CD4-positive, alpha-beta T cell treated with Interleukin-6 at 100 ng/mL for 8 hours (primary cell): ENCODE data around the gene B3GNT4.
"Not testable (repeated sequence)": the region's sequence is repeated elsewhere in the genome, so short reads cannot be mapped to it uniquely, and the experiment has no call there.

Source experiments
- DNase-seq: peaks from one replicate; pipeline ENCODE4 v3.0.0-alpha.2; 2020; ENCODE audit warnings: mixed read lengths, low spot score

Gene B3GNT4

DNA sequence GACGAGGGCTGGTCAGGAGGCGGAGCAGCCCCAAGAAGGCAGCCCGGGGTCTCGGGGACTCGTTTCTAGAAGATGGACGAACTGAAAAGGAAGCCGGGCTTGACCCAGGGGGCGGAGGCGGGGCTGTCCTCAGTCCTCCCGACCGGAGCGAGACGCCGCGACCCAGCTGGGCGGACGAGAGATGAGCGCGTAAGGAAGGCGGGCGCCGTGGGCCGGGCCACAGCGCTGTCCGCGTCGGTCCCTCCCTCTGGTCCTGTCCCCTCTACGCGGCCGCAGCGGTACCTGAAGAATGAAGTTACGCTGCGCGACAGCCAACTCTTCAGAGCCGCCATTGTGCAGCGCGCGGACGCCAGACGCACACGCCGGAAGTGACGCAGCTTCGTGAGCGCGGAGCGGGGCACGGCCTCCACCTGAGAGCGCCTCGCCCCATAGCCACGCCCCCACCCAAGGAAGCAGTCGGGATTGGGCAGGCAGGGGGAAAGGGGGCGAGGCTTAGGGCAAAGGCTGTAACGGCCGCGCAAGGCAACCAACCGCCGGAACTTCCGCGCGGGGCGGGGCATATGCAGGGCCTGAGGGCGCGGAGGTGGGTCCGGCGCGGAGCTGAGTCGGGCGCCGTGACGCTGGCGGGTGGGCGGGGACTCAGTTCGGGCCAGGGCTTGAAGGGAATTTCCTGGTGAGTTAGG, 22.3 kb downstream of the B3GNT4 start, which contains the start of gene DIABLO:
DIABLO (minus strand) TSS at position 370 of the 683 bp plus-strand sequence; CDS start at position 332, 38 bp downstream.
- DNase-seq: peak; percentile 100

DNA sequence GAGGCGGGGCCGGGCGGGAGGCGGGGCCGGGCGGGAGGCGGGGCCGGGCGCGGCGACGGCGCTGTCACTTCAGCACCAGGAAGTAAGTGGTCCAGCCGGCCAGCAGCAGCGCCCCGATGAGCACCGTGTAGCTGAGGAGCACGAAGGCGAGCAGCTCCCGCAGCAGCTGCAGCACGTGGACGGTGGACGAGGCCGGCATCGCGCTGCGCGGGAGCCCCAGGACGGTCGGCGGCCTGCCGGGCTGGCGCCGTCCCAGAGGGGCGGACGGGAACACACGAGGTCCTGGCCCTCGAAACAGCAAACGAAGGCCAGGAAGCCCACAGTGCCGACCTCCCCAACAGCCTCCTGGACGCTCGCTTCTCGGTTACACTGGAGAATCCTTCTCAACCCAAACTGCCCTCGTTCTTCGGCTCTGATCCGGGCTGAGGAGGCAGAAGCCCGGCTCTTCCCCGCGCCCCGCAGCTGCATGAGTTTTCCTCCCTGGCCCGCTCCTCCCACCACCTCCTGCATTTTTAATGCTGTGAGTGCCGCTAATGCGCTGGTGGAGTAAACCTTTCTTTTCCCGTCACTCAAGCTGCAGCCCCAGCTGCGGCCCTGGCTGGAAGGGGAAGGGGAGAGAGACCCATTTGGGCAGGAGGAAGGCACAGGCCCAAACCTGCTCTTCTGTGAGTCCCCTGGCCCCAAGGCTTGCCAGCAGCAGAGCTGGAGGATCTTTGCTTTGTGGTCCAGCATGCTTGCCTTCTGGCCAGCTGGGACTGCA, 23.0 kb downstream of the B3GNT4 start:
- DNase-seq: no peak

DNA sequence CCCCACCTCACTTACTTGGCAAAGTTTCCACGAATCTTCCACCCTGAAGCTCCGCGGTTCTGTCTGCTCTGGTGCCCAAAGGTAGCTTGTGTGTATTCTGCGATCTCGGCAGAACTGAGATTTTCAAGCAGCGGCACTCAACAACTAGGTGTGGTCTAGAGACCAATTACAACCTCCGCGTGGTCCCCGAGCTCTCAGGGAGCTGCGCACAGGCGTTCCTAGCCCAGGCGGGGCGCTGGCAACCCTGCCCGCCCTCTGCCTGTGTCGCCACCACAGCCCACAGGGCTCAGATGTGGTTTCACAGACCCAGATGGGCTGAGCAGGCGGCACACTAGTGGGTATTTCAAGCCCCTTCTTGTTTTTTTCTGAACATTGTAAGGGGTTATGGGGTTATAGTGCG, 23.8 kb downstream of the B3GNT4 start:
- DNase-seq: peak; percentile 11

GRCh38 chr12:122228092-122228491, 24.6 kb downstream of the B3GNT4 start:
- DNase-seq: no peak

GRCh38 chr12:122230798-122231197, 27.3 kb downstream of the B3GNT4 start:
- DNase-seq: no peak

DNA sequence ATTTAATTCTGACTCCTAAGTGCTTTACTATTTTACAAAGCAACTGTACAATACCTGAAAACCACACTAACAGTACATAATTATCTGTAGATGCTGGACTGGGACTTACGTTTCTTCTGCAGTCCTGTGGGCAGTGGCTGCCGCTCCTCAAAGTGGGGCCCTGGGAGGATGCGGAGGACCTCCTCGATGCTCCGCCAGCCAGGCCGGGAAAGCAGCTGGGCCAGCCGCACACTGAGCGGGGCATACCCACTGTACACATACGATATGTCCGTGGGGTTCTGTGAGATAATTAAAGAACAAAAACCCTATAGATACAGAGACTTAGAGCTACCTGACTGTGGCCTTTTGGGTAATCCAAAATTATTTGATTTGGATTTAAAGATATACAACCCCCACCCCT, 29.2 kb downstream of the B3GNT4 start:
- DNase-seq: no peak

GRCh38 chr12:122235741-122236140, 32.2 kb downstream of the B3GNT4 start:
- DNase-seq: no peak

GRCh38 chr12:122238861-122239260, 35.4 kb downstream of the B3GNT4 start:
- no peak for DNase-seq

- peak; percentile 22 for DNase-seq
Observed at GRCh38 chr12:122243965-122244364, 40.5 kb downstream of the B3GNT4 start.

DNA sequence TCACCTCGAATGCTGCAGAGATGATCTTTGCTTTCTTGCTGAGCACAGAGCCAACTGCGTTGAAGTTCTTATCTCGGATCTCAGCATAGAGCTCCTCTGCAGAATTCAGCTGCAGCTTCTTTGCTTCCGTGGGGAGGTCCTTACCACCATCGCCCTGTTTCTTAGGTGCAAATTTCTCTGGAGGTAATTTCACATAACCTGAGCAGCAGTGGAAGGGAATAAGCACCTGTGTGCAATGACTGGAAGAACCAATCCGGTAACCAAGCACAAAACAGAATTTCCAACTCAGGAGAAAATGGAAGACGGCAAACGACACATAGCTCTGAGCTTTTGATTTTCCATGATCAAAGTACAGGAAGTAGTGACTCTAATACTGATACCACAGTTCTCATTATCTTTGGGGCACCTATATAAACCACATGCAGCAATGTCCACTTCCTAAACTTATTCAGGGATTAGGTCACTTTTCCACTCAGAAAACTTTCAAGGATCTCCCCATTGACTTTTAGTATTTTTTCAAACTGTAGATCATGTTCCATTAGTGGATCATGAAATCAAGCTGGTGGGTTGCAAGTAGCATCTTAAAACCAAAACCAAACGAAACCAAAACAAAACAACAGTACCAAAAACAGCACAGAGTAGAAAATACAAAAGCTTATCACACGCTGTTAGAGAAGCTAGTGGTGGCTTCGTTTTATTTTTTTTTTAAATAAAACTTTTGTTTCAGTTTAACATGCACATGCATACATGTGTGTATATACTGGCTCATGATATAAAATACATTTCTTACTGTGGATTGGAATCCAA, 41.3 kb downstream of the B3GNT4 start:
- peak; percentile 32 for DNase-seq

DNA sequence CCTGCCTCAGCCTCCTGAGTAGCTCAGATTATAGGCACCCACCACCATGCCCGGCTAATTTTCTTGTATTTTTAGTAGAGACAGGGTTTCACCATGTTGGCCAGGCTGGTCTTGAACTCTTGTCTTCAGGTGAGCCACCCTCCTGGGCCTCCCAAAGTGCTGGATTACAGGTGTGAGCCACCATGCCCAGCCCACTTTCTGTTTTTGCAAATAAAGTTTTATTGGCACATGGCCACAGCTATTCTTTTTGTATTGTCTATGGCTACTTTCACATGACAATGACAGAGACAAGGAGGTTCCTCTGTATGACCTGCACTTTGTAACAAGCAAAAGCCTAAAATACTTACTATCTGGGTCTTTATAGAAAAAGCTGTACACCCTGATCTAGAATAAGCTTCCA, 42.0 kb downstream of the B3GNT4 start:
- DNase-seq: no peak

- DNase-seq: no peak
Observed at GRCh38 chr12:122250047-122250446, 46.5 kb downstream of the B3GNT4 start.

GRCh38 chr12:122250536-122250935, 47.0 kb downstream of the B3GNT4 start:
- DNase-seq: no peak

DNA sequence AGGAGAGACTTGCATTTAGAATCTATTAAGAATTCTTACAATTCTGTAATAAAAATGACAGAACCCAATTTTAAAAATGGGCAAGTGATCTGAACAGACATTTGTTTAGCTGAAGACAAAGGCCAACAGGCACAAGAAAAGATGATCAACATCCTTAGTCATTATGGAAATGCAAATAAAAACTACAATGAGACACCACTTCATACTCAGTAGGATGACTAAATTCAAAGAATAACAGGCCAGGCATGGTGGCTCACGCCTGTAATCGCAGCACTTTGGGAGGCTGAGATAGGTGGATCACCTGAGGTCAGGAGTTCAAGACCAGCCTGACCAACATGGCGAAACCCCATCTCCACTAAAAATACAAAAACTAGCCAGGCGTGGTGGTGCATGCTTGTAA, 55.0 kb downstream of the B3GNT4 start:
- not testable (repeated sequence) for DNase-seq
